ENCODE measurements around the gene SPAAR. TPM values are rescaled to one million over a fixed set of nuclear protein-coding genes. Genes with fewer than 3 reads are reported as not detected.

SPAAR gene
- total RNA-seq, 1 experiment from 2014 or later = not detected

DNA sequence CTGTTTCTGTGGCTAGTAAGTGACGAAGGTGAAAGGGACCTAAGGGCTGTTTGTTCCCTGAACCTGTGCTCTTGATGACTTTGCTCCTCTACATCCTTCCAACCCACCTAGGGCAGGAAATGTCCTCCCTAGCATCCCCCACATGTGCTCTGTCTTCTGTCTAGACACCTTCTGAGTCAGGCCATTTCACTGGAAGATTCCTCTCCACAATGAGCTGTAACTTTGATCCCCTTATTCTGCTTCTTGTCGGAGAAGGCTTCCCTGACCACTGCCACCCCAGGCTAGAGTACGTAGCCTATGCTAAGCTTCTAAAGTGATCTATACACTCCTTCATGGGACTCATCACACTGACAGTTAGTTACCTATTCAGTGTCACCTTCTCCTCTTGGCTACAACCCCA lies 21.7 kb downstream of the SPAAR start:
- H3K27ac ChIP-seq (ENCODE audit: low read depth, low read length) = no peak overlapping the region
- no peak overlapping the region for H2AFZ ChIP-seq (ENCODE audit: low read depth, low read length, poor library complexity, severe bottlenecking)
- ChIA-PET POLR2A (no interaction called here), RAD21 (ENCODE audit: low non-redundant PET in 1 of 2, low total read pairs in 2 of 2, uncharacterized antibody in 2 of 2, unreplicated experiment in 2 of 2) (no interaction called here), CTCF (no interaction called here)
- H3K9ac ChIP-seq (ENCODE audit: low read length) = no peak overlapping the region
- BruUV-seq (replicated peaks) = no TSS peak
- no peaks in the 10 kb centered on the region for H3K27me3 ChIP-seq (ENCODE audit: insufficient read depth, low read length)
- no peak overlapping the region for H3K4me3 ChIP-seq (replicated peaks in 1 of 2; ENCODE audit: low read depth in 1 of 2, low read length in 2 of 2)
- H3K79me2 ChIP-seq (ENCODE audit: insufficient read depth, low read length) = no peaks in the 10 kb centered on the region
- ATAC-seq (no peak), DNase-seq (ENCODE audit: low read depth, low spot score) (no peak)
- H3K36me3 ChIP-seq (ENCODE audit: control insufficient read depth in 1 of 2, insufficient read depth in 2 of 2, low read length in 2 of 2) = no peaks in the 10 kb centered on the region
- H3K9me3 ChIP-seq (ENCODE audit: control insufficient read depth in 1 of 2, insufficient read depth in 1 of 2, low read depth in 1 of 2, low read length in 2 of 2) = no peaks in the 10 kb centered on the region
- H3K4me1 ChIP-seq (ENCODE audit: control insufficient read depth in 1 of 2, insufficient read depth in 2 of 2, low read length in 2 of 2) = no peaks in the 10 kb centered on the region
- H3K9me2 ChIP-seq (ENCODE audit: insufficient read depth) = no peaks in the 10 kb centered on the region
- H3K4me2 ChIP-seq (ENCODE audit: low read length) = no peak overlapping the region
- TF ChIP-seq CBX3 (IDR thresholded peaks at IDR 0.05; ENCODE audit: low read depth) (no peak), JUND (IDR thresholded peaks at IDR 0.05) (no peak), ZNF274 (IDR thresholded peaks at IDR 0.05; ENCODE audit: low read depth, low read length) (no peak), ELF1 (IDR thresholded peaks at IDR 0.05; ENCODE audit: borderline replicate concordance, low read depth) (no peak), REST (IDR thresholded peaks at IDR 0.05; ENCODE audit: low read depth) (no peak), SP1 (IDR thresholded peaks at IDR 0.05; ENCODE audit: low read depth) (no peak), POLR2A (IDR thresholded peaks at IDR 0.05; ENCODE audit: borderline replicate concordance, extremely low read depth, insufficient read depth, insufficient read length) (no peak), RAD21 (IDR thresholded peaks at IDR 0.05; ENCODE audit: low read depth) (no peak), CEBPB (IDR thresholded peaks at IDR 0.05; ENCODE audit: low read depth) (no peak), SRF (IDR thresholded peaks at IDR 0.05; ENCODE audit: low read depth) (no peak), MAX (IDR thresholded peaks at IDR 0.05) (no peak), EZH2phosphoT487 (IDR thresholded peaks at IDR 0.05; ENCODE audit: borderline replicate concordance) (no peak), ZFX (IDR thresholded peaks at IDR 0.05) (no peak), POLR2AphosphoS5 (IDR thresholded peaks at IDR 0.05; ENCODE audit: low read depth, low read length) (no peak), FOSL1 (IDR thresholded peaks at IDR 0.05; ENCODE audit: low read depth) (no peak), SIN3A (IDR thresholded peaks at IDR 0.05; ENCODE audit: low read depth) (no peak)
- TF ChIP-seq, protein P1, sequence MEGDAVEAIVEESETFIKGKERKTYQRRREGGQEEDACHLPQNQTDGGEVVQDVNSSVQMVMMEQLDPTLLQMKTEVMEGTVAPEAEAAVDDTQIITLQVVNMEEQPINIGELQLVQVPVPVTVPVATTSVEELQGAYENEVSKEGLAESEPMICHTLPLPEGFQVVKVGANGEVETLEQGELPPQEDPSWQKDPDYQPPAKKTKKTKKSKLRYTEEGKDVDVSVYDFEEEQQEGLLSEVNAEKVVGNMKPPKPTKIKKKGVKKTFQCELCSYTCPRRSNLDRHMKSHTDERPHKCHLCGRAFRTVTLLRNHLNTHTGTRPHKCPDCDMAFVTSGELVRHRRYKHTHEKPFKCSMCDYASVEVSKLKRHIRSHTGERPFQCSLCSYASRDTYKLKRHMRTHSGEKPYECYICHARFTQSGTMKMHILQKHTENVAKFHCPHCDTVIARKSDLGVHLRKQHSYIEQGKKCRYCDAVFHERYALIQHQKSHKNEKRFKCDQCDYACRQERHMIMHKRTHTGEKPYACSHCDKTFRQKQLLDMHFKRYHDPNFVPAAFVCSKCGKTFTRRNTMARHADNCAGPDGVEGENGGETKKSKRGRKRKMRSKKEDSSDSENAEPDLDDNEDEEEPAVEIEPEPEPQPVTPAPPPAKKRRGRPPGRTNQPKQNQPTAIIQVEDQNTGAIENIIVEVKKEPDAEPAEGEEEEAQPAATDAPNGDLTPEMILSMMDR (IDR thresholded peaks at IDR 0.05 in 2 of 3, conservative IDR thresholded peaks at IDR 0.05 in 1 of 3; ENCODE audit: borderline replicate concordance in 1 of 3, insufficient read depth in 1 of 3, low read depth in 2 of 3, low read length in 2 of 3) = no peak
- TF ChIP-seq, protein P2, sequence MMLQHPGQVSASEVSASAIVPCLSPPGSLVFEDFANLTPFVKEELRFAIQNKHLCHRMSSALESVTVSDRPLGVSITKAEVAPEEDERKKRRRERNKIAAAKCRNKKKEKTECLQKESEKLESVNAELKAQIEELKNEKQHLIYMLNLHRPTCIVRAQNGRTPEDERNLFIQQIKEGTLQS (IDR thresholded peaks at IDR 0.05) = no peak
- H4K20me1 ChIP-seq (ENCODE audit: insufficient read depth) = no peaks in the 10 kb centered on the region
- intact Hi-C loops (cut with micrococcal nuclease) = no loop called here
